HG02852 (cell line): ENCODE data around the gene WNT5B.

Experiments used
- ATAC-seq: cut with Tn5 transposase; IDR thresholded peaks from one replicate; pipeline ENCODE4 v1.9.1; 2021; ENCODE audit warnings: mild to moderate bottlenecking, moderate library complexity; ENCODE audit not compliant: unreplicated experiment

Gene WNT5B

DNA sequence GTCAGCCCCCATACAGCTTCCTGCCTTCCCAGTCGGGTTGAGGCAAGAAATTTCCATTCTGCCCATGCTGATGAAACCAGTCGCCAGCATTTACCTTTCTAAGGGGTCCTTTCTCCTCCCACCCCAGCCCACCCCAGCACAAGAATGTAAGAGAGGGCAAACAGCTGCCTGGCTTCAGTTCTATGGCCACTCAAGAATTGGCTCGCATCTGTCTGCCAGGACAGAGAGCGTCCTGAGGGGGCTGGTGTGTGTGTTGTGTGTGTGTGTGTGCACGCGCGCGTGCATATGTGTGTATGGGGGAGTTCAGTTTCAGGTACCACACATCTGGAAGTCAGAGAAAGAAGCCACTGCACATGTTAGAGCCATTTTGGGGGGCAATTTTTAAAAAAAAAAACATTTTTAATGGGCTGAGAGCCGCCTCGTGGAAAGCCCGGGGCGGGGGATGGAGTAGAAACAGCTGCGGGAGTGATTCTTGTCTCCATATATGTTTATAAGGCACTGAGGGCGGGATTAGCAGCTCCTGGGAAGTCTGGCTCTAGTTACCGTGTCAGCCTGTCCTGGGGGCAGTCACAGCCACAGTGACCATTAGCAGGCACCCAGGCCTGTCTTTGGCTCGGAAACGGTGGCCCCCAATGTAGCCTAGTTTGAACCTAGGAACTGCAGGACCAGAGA lies at the start of gene WNT5B:
Gene WNT5B, plus strand, starts transcription at position 566 of the 672 bp plus-strand sequence. CDS start 2,124 bp downstream, outside the sequence.
- ATAC-seq = no peak

DNA sequence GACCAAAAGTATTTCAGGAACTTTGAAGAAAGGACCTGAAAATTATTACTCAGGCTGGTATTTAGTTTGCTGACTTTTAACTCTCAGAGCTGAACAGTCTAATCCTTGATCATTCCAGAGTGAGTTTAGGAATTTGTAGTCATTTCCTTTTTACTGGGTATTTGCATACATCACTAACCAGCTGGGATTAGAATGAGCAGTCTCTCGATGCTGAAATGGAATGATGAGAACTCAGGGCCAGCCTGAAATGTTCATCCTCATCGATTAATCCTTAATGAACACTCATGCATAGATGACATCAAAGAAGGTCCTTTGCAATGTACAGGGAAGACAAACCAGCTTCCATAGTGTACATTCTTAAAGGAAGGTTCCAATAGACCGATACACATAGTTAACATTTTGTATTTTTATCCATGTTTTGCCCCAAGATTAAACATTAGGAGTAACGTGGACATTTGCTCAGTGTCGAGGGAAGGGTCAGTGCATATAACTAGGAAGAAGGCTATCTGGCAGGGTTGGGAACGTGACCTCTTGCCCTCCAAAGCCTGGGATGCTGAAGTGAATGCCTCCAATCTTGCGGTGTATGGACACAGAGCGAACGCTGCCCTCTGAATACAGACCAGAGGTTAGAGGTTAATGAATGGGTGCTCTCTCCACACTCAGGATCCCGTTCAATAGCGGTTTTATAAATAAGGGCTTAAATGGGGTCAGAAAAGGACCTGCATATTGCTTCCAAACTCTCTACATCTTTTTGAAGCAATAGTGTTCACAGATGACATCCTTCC lies 49.2 kb upstream of the WNT5B start:
- ATAC-seq = no peak

DNA sequence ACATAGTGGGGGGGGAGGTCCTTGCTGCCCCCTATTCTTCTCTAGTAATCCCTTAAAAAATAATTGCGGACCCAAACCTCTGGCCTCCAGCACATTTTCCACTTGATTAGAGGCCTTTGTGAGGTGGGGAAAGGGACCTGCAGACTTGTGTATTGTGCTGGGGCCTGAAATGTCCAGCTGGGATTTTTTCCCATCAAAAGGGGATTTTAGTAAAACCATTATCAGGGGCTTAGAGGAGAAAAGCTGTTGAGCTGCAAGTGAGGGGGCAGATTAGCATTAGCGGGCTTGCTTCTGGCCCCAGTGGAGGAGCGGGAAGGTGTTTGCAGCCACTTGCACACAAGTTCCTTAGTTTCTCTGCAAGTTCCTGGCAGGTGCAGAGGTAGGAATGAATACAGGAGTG lies 48.5 kb upstream of the WNT5B start:
- ATAC-seq = no peak

DNA sequence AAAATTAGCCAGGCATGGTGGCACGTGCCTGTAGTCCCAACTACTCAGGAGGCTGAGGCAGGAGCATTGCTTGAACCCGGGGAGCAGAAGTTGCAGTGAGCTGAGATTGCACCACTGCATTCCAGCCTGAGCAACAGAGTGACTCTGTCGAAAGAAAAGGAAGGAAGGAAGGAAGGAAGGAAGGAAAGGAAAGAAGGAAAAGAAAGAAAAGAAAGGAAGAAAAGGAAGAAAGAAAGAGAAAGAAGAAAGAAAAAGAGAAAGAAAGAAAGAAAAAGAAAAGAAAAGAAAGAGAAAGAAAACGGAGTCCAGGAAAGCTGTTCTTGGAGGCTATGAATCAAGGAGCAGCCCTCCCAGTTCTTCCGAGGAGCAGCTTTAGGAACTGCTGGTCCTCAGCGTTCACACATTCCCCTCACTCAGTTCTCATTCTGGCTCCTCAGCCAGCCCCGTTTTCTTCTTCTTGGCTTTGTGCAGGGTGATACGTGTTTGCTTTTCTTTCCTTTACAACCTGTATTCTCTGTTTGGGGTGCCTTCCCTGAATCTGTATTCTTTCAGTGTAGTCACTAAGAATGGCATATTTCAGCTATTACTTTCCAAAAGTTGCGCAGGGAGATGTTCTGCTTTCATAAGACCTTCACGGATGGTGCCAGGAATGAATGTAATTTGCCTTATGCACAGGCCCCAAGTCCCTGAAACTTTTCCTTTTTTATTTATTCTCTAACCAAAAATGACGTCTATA lies 46.9 kb upstream of the WNT5B start:
- ATAC-seq = no peak

DNA sequence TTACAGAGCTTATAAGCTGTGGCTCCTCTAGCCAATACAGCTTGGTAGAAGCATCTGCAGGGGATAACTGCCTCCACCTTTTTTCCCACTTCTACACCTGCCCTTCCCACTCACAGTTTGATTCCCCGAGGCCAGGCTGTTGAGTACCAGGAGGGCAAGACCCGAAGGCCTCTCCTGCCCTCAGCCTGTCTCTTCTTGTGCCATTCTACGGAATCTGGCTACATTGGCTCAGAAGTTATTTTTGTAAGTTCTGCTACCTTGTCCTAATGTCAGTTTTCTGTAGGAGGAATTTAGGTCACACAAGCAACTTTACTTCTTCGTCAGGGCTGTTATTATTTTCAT lies 46.4 kb upstream of the WNT5B start:
- ATAC-seq = no peak

DNA sequence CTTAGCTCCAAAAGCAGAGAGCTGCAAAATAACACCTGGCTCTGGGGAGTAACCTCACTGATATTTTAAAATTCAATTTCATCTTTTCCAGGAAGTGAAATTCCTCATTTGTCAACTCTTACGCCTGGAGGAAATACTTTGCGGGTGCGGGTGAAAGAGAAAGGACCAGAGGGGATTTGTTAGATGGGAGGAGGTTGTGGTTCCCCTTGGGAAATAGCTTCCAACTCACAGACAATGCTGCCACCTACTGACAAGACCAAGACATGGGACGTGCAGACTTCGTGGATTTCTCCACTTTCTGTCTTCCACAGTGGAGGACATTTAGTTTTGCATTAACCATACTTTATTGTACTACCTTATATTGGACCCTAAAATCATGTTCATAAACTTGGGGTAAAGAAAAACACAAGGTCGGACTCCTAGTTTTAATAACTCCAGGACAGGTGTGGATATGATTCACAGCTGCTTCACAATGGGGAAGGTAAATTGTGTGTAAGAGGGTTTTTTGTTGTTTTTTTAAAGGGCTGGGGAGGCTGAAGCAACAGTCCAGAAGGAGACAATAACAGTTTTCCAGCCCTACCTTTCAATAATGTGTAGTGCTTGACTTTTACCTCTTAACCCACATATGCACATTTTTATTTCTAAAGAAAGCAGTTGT lies 45.5 kb upstream of the WNT5B start:
- ATAC-seq = no peak

DNA sequence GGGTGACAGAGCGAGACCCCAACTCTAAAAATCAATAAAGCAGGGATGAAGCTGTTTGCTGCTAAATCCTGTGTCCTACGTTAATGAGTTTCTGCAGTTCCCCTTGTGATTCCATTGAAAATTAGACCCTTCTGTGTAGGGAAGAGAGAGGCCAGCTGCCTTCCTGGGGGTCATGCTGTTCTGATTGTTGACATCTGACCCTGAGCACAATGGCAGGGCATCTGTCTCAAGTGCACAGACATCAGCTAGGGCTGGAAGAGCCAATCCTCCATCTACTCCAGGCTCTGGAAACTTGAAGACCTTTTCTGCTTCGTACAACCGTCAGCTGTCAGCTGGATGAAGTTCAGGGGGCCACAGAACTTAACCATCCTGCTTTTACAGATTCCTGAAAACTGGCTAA lies 44.7 kb upstream of the WNT5B start:
- ATAC-seq = no peak

DNA sequence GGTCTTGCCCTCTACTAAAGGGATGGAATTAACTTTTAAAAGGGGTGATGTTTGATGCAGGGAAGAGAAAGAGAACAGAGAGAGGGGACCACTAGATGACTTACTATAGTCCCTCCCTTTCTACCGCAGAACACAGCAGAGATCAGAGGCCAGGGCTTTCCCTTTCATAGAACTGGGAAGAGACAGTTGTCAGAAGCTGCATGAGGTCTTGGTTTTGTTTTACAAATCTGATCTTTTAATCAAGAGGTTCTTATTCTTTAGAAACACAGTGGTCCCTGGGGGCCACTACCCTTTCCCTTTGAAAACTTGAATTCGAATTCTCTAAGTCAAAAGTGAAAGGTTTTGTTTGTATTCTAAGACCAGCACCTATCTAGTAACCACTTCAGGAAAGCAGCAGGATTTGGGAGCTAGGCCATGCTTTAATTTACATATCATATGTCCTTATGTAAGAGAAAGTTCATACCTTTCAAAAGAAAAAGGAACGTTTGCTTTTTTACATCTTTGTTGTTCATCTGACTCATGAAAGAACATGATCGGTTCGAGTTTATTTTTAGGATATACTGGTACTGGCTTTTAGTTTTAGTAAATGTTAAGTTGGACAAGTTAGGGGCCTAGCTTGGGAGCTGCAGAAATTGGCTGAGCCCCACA lies 41.0 kb upstream of the WNT5B start:
- no peak for ATAC-seq

DNA sequence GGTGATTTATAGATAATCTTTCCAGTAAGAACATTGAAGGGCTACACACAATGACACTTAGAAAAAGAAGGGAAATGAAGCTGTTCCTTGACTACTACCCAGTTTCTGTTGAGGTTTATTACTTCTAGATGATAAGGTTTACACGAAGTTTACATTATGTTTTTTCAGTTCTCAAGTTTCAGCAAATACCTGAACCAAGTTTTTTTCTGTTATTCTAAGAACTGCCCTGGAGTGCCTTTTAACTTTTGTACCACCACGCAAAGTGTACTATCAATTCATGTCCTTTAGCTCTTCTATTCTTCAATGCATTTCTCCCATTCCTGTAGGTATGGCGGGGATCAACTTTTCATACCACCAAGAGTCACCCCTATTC lies 40.5 kb upstream of the WNT5B start:
- ATAC-seq = no peak

DNA sequence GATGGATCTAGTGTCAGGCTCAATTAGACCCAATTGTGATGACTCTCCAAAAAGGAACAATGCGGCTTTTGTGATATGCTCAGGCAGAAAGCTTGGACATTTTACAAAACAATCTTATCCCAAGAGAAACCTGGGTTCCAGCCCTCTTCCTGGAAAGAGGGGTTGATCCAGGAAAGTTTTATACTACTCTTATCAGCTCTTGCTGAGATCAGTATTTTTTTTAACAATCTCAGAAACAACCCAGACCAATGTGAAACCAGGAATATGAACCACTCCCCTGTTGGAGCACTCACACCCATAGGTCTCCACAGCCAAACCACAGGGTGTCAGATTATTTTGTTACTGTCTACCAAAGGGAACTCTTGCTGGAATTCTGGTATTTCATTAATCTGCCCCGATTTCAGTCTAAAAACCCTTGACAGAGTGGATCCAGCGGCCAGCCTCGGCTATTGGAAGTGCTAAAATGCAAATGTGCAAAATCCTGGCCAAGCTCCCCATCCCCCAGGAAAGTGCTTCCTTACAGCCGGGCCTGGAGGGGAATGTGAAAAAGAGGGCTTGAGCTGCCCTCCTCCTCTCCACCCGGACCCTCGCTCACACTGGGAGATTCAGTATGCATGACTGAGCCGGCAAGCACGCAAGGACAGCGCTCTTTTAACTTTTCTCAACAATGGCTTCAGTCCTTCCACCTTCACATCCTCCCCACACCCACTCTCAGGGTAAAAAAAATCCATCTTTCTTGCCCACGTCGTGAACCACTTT lies 38.6 kb upstream of the WNT5B start:
- no peak for ATAC-seq

DNA sequence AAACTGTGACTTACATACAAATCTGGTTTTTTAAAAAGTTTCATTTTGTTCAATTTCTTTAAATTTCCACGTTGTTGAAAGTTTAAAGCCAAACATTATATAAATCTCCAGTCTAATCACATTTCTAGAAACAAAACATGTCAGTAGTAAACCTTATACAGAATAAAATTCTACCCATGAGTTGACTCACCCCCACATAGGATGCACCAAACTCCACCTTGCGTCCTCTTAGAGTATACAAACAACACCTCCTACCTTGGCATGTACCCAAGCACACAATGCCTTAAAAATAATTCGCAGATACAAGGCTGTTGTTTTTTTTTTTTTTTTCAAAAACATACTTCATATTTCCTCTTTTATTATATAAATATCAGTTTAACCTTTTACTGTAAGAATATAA lies 38.0 kb upstream of the WNT5B start:
- ATAC-seq = no peak

DNA sequence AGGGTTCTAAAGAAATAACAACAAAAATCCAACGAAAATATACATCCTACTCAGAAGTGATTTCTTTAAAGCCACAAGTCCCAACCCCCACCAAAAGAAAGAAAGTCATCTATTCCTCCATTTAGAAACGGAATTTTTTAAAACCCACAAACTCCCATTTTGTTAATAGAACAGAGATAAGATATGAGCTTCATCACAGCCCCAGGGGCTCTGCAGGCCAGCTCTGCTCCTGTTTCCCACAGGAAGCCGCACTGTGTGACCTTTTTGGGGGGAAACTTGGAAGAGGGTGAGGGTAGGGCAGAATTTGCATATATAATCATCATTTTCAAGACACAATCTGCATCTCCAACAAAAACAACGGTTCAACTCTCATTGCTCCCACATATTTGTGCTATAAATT lies 37.5 kb upstream of the WNT5B start:
- no peak for ATAC-seq

DNA sequence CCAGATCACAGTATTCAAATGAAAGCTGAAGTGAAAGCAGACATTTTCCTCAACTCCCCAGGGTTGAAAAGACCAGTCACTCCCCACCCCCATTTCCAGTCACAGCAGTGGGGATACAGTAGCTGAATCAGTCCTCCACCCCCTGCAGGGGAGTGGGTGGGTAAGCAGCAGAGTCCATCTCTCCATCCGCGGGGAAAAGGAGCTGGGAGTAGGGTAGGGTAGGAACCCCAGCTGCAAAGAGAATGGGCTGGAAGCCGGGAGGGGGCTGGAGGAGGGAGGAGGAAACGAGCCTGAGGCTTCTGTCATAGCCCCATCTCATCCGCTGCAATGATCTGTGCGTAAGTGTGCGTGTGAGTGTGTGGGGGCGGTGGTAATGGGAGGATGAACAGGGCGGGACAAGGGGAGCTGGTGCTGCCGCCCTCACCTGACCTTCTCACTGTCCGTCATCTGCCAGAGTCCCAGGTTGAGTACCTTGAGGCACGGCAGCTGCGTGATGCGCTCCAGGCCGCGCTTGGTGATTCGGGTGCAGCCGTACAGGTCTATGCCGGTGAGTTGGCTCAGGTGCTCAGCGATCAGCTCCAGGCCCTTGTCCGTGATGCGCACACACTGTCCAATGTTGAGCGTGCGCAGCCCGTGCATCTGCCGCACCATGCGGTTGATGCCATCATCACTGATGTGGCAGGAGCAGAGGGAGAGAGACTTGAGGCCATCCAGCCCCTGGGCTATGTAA lies 36.4 kb upstream of the WNT5B start:
- ATAC-seq = no peak

DNA sequence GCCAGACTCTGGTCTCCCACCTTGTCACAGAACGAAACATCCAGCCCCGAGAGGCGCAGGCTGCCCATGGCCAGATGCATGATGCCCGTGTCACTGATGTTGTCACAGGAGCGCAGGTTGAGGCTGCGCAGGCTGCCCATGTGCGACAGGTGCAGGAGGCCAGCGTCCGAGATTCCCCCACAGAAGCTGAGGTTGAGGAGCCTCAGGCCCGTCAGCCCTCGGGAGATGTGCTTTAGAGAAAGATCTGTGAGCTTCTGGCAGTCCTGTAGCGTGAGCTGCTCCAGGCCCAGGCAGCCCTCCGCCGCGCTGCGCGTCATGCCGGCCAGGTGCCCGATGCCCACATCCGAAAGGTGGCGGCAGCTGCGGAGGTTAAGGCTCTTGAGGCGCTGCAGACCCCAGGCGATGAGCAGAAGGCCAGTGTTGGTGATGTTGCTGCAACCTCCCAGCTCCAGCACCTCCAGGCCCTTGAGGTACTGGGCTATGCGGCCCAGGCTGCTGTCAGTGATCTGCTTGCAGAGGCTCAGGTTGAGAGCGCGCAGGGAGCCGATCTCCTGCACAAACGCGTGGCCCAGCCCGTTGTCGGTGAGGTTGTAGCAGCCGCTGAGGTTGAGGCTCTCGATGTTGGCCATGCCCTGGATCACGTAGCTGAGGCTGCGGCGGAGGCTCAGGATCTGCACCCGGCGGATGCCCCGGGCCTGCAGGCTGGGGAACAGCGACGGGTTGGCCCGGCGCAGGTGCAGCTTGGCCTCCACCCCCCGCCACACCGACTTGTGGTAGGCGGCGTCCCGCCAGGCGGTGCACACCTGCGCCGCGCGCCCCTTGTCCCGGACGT lies 35.6 kb upstream of the WNT5B start:
- peak; percentile 22 for ATAC-seq

DNA sequence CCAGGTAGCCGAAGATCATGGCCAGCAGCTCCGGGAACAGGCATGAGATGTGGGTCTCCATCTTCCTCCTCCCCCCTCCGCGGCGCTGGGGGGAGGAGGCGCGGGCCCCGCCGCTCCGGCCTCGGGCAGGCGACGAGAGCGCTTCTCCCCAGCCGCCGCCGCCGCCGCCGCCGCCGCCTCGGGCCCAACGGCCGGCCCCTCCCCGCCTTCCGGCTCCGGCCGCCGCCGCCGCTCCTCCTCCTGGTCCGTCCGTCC lies 35.1 kb upstream of the WNT5B start:
- peak; percentile 50 for ATAC-seq

DNA sequence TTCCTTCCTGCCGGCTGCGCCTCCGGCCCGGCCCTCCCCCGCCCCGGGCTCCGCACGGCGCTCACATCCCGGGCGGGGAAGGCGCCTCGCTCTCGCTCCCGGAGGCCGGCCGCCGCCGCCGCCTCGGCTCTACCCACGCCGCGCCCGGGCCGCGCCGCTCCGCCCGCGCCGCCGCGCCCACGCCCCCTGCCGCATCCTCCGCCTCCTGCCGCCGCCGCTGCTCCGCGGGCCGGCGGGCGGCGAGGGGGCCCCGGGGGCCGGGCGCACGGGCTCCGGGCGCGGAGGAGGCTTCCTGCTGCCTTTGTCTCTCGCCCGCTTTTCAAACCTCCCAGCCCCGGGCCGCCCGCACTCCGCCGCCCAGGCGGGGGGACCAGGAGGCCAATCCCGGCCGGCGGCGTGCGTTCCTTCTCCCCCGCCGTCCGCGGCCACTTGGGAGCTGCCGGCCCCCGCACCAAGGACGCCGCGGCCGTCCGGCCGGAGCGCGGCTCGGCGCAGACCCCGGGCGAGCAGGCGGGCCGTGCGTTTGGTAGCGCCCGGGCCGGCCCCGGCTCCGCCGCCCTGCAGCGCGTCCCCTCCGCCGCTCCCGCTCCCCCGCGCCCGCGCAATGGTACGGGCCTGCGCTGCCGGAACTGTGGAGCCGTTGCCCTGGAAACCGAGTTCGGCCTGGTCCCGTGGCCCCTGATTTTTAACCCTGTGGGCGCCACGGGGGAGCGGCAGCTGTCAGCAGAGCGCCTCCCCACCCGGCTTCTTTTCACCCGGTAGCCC lies 34.6 kb upstream of the WNT5B start, which contains the start of gene FBXL14:
Gene FBXL14, minus strand, starts transcription at position 321 of the 765 bp plus-strand sequence. CDS start 515 bp downstream, outside the sequence.
- peak; percentile 54 for ATAC-seq

DNA sequence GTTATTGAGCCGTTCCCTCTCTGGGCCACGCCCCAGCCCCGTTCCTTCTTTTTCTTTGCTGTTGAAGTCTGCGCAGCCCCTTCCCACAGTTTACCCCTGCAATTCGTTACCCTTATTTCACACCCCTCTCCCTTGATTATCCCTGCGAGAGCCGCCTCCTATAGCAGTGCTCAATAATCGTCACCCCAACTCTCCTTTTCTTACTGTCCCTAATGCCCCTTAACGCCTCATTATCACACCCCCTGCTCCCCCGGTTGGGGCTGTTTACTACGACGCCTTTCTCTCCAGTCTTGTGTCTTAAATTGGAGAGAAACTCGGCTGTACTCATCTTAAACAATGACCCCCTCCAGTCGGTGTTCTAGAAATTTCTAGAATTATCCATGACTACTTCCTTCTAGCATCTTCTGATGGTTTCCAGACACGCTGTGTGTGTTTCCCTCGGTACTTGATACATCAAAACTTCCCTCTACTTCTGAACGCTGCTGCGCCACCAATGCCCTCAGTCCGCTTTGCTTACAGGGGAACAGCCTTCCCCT lies 33.9 kb upstream of the WNT5B start:
- no peak for ATAC-seq
